Mammary epithelial cell (primary cell): ENCODE measurements around the gene FAT1.

Experiments
- EZH2 ChIP-seq: IDR thresholded peaks from 2 replicates; pipeline ENCODE4 v1.6.1; 2012; ENCODE audit warnings: low read length, inconsistent platforms, borderline replicate concordance
- TF ChIP-seq, protein P1 (sequence below), 2 donors: IDR thresholded peaks in 1 of 2; conservative IDR thresholded peaks in 1 of 2; 2 replicates each; pipeline ENCODE4 v1.5.1; 2011 to 2012; ENCODE audit warnings: inconsistent platforms in 2 of 2, low read length in 2 of 2, mild to moderate bottlenecking in 2 of 2, control low read depth in 1 of 2, low read depth in 1 of 2; ENCODE audit not compliant: insufficient read depth in 1 of 2; ENCODE audit errors: extremely low read depth in 1 of 2

DNA sequence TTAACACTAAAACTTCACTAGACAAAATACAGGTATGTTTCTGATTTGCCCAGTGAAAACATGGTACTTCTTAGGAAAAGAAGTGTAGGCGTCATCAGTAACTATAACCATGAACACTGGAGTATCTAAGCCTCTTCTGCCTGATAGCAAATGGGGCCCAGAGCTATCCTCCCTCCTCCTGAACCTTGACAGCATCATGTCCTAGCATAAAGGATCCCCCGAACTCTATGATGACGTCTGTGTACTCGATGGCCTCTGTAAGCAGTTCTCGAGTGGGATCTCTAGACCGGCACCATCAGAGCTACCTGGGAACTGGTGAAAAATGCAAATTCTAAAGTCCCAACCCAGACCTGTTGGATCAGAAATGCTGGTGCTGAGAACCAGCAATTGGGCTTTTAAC lies 132.0 kb downstream of the FAT1 start:
- TF ChIP-seq EZH2: no peak
- TF ChIP-seq, protein P1, sequence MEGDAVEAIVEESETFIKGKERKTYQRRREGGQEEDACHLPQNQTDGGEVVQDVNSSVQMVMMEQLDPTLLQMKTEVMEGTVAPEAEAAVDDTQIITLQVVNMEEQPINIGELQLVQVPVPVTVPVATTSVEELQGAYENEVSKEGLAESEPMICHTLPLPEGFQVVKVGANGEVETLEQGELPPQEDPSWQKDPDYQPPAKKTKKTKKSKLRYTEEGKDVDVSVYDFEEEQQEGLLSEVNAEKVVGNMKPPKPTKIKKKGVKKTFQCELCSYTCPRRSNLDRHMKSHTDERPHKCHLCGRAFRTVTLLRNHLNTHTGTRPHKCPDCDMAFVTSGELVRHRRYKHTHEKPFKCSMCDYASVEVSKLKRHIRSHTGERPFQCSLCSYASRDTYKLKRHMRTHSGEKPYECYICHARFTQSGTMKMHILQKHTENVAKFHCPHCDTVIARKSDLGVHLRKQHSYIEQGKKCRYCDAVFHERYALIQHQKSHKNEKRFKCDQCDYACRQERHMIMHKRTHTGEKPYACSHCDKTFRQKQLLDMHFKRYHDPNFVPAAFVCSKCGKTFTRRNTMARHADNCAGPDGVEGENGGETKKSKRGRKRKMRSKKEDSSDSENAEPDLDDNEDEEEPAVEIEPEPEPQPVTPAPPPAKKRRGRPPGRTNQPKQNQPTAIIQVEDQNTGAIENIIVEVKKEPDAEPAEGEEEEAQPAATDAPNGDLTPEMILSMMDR (conservative IDR thresholded peaks at IDR 0.05 in 1 of 2, IDR thresholded peaks at IDR 0.05 in 1 of 2; ENCODE audit: extremely low read depth in 1 of 2, insufficient read depth in 1 of 2, low read depth in 1 of 2, low read length in 2 of 2): no peak
